ENCODE measurements around the gene AP4E1.
"Not testable (repeated sequence)": the region's sequence is repeated elsewhere in the genome, so short reads cannot be mapped to it uniquely, and the experiment has no call there.

The AP4E1 gene

DNA sequence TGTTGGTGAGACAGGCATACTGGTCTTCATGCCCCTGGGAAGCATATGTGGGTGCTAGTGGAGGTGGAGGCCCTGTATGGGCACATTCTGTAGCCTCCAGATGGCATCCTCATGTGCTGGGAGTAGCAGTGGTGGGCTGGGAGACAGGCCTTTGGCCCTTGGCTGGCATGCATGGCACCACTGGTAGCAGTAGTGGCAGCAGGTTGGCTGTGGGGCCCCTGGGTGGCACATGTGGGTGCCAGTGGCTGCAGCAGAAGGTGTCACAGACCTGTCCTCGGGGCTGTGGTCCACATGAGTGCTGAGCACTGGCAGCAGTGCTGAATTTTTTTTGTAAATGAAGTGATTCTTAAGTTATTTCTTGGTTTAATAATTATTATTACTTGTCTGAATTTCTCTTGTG is 115.0 kb downstream of the AP4E1 start:
- in situ Hi-C loops (cut with MboI; ENCODE audit: low sequenced_read_pairs, unreplicated experiment) = no loop called here
- DNase-seq (ENCODE audit: low spot score) = no peak
- TF ChIP-seq, protein P1, sequence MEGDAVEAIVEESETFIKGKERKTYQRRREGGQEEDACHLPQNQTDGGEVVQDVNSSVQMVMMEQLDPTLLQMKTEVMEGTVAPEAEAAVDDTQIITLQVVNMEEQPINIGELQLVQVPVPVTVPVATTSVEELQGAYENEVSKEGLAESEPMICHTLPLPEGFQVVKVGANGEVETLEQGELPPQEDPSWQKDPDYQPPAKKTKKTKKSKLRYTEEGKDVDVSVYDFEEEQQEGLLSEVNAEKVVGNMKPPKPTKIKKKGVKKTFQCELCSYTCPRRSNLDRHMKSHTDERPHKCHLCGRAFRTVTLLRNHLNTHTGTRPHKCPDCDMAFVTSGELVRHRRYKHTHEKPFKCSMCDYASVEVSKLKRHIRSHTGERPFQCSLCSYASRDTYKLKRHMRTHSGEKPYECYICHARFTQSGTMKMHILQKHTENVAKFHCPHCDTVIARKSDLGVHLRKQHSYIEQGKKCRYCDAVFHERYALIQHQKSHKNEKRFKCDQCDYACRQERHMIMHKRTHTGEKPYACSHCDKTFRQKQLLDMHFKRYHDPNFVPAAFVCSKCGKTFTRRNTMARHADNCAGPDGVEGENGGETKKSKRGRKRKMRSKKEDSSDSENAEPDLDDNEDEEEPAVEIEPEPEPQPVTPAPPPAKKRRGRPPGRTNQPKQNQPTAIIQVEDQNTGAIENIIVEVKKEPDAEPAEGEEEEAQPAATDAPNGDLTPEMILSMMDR (IDR thresholded peaks at IDR 0.05; ENCODE audit: borderline replicate concordance, control extremely low read depth, extremely low read depth, insufficient read depth, missing control alignments) = no peak

DNA sequence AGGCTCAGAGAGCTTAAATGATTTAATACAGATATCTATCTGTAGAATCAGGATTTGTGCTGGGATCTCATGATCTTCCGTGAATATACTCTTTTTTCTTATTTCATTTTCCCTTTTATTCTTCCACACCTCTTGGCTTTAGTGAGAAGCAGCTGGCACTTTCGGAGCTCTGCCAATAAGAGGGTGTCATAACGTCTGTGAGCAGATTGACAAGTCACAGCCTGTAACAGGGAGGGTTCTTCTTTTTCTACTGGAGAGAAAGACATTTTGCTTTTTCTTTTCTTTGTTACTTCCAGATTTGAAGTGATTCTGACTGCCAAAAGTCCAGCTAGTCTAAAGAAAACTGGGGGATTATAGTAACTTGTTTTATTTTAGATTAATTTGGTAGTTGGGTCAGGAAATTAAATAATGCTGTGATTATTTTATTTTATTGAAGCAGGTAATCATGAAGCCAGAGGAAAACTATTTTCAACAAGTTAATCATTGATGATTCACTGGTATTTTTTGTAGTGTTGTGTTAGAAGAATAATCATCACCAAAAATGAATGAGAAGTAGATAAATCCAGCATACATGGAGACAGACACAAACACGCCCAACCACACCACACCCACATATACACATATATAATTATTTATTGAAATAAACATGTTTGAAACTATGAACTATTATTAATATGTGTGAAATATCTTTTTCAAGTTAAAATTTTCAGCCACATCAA is 116.4 kb downstream of the AP4E1 start:
- DNase-seq (ENCODE audit: low spot score) = no peak
- in situ Hi-C loops (cut with MboI; ENCODE audit: low sequenced_read_pairs, unreplicated experiment) = no loop called here
- TF ChIP-seq, protein P1 (IDR thresholded peaks at IDR 0.05; ENCODE audit: borderline replicate concordance, control extremely low read depth, extremely low read depth, insufficient read depth, missing control alignments) = no peak

DNA sequence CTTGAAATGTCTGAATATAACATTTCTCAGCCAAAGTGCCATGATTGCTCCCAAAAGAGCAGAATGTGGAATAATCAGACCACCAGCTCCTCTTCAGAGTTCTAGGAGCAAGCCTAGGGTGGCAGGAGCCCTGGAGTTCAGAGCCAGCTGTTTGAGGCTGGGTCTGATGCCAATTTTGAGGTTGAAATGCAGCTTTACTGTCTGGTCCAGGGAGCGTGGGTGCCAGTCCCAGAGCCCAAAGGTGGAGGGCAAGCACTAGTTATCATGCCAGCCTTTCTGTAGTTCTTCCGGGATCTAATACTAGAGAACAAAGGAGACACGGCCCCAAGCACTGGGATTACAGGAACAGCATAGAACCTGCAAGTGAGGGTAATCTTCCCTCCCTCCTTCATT is 117.0 kb downstream of the AP4E1 start:
- no peak for DNase-seq (ENCODE audit: low spot score)
- TF ChIP-seq, protein P1 (IDR thresholded peaks at IDR 0.05; ENCODE audit: borderline replicate concordance, control extremely low read depth, extremely low read depth, insufficient read depth, missing control alignments) = no peak
- in situ Hi-C loops (cut with MboI; ENCODE audit: low sequenced_read_pairs, unreplicated experiment) = no loop called here

DNA sequence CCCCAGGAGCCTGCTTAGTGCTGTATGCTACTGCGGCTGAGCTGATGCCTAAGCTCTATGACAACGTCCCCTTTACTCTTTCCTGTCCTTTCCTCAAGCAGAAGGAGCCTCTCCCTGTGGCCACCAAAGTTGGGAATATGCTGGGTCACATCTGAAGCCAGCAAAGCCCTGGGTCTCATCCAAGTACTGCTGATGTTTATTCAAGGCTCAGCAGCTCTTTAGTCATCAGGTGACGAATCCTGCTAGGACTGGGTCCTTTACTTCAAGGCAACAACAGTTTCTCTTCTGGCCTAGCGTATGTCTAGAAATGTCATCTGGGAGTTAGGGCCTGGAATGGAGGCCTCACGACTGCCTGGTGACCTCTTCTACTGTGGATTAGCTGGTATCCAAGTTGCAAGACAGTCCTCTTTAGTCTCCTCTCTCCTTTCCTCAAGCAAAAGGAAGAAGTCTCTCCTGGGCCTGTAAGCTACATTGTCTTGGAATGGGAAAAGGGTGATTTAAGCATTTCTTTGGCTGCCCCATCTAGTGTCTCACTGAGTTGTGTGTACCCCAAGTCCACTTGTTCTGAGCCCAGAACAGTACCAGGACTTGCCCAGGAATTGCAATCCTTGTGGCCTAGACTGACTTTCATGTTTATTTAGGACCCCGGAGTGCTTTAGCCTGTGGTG is 122.3 kb downstream of the AP4E1 start:
- DNase-seq (ENCODE audit: low spot score) = no peak
- in situ Hi-C loops (cut with MboI; ENCODE audit: low sequenced_read_pairs, unreplicated experiment) = no loop called here
- TF ChIP-seq, protein P1 (IDR thresholded peaks at IDR 0.05; ENCODE audit: borderline replicate concordance, control extremely low read depth, extremely low read depth, insufficient read depth, missing control alignments) = no peak

DNA sequence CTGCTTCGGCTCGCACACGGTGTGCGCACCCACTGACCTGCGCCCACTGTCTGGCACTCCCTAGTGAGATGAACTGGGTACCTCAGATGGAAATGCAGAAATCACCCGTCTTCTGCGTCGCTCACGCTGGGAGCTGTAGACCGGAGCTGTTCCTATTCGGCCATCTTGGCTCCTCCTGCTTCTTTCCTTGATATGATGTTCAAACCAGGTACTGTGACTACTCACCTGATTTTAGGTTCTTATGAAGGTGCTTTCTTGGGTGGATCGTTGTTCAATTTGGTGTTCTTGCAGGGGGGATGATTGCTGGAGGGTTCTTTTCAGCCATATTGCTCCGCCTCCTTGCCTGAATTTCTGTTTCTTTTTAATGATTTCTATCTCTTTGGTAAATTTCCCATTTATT is 129.0 kb downstream of the AP4E1 start:
- in situ Hi-C loops (cut with MboI; ENCODE audit: low sequenced_read_pairs, unreplicated experiment); DNase-seq (ENCODE audit: low spot score): not testable (repeated sequence)

DNA sequence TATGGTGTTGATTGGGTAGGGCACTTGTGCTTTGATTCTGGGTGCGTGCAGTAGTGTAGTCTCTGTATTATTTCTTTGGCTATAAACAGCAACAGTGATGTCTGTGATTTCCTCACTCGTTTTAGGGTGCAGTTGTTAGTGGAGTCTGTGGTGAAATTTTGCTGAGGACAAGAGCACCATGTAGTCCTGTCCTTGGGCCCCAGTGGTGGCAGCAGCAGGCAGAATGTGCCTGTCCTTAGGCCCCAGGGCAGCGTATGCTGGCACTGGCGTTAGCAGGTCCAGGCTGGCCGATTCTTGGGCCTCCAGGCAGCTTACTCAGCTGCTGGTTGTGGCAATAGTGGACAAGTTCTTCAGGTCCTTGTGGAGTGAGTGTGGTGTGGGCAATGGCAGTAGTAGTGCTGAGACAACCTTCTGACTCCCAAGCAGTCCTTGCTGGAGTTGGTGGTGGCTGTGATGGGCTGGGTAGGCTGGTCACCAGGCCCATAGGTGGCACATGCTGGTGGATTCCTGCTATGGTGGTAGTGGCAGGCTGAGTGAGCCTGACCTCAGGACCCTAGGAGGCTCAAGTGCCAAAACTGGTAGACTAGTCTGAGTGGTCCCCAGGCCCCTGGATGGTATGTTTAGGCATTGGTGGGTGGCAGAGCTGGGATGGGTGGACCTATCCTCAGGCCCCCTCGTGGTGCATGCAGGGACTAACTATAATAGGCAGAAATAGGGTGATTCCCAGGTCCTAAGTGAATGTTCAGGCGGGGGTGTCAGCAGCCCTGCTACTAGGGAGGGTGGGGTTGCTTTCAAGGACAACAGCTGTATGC is 129.9 kb downstream of the AP4E1 start:
- TF ChIP-seq, protein P1 (IDR thresholded peaks at IDR 0.05; ENCODE audit: borderline replicate concordance, control extremely low read depth, extremely low read depth, insufficient read depth, missing control alignments) = no peak
- in situ Hi-C loops (cut with MboI; ENCODE audit: low sequenced_read_pairs, unreplicated experiment) = no loop called here
- DNase-seq (ENCODE audit: low spot score) = no peak

DNA sequence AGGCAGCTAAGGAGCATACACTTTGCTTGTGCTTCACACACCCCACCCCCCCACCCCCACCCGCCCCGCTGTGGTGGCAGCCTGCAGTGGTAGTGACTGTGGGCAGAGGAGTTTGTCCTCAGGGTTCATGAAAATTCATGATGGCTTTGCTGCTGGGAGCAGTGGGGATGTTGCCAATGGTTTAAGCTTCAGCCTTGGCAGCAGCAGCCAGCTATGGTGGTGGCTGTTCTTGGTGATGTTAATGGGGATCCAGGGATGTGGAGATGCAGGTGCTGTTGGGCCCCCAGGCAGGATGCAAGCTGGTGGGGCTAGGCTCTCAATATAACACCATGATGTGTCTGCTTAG is 130.5 kb downstream of the AP4E1 start:
- TF ChIP-seq, protein P1 (IDR thresholded peaks at IDR 0.05; ENCODE audit: borderline replicate concordance, control extremely low read depth, extremely low read depth, insufficient read depth, missing control alignments) = no peak
- no peak for DNase-seq (ENCODE audit: low spot score)
- in situ Hi-C loops (cut with MboI; ENCODE audit: low sequenced_read_pairs, unreplicated experiment) = no loop called here
